BE2C (cell line): ENCODE measurements around the gene SLC23A2.

Experiments used
- DNase-seq: peaks from one replicate; pipeline ENCODE4 v3.0.0-alpha.2; 2020
- H3K27me3 ChIP-seq: fragments of 250-450 bp; sonication (Bioruptor Pico); 2 replicates; pipeline ENCODE4 v1.5.1; 2020; ENCODE audit warnings: mild to moderate bottlenecking
- H3K36me3 ChIP-seq: fragments of 250-450 bp; sonication (Bioruptor Pico); 2 replicates; pipeline ENCODE4 v1.5.1; 2020; ENCODE audit warnings: mild to moderate bottlenecking
- H3K4me1 ChIP-seq: fragments of 250-450 bp; sonication (Bioruptor Pico); 2 replicates; pipeline ENCODE4 v1.5.1; 2020
- H3K4me3 ChIP-seq: 2 replicates; pipeline ENCODE4 v1.5.1; 2011; ENCODE audit warnings: low read depth, low read length
- H3K9me3 ChIP-seq: fragments of 250-450 bp; sonication (Bioruptor Pico); 2 replicates; pipeline ENCODE4 v1.5.1; 2020
- CTCF ChIP-seq: IDR thresholded peaks from 2 replicates; pipeline ENCODE4 v1.5.1; 2012; ENCODE audit warnings: mild to moderate bottlenecking, low read depth, low read length

Gene SLC23A2

DNA sequence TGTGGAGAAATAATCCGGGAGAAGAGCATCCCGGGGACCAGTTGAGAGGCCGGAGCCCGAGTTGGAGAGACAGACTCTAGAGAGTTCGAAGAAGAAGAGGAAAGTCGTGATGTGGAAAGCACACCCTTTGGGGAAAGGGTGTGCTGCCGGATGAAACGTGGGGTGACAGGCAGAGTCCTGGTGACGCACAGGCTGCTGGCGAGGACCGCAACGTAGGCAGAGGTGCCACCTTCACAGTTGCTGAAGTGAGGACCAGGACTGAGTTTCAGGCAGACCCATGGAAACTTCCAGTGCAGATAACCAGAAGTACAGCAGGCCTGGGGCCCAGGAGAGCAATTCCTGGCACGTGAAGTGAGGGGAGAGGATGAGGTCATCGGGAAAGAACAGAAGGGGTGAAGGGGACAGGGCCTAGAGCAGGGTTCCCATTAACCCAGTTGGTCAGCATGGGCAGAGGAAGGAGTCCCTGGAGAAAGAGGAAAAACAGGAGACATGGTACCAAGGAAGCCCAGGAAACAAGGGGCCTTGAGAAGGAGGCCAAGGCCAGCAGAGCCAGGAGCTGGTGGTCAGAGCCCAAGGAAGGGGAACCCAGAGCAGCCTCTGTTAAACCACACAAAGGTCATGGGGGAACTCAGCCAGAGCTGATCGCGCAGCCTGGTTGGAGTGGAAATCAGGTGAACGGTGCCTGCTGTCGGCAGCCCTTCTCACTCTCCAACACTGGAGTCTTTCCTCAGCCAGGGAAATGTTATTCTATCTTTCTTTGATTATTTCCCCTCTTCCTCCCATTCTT is 195.5 kb downstream of the SLC23A2 start:
- no peak for TF ChIP-seq CTCF
- no peak overlapping the region for H3K4me3 ChIP-seq
- H3K27me3 ChIP-seq: peaks cover 9% of the 10 kb centered on the region
- H3K9me3 ChIP-seq: no peaks in the 10 kb centered on the region
- DNase-seq: no peak
- H3K4me1 ChIP-seq: no peaks in the 10 kb centered on the region
- H3K36me3 ChIP-seq: no peaks in the 10 kb centered on the region

- no peak for DNase-seq
- no peak overlapping the region for H3K4me3 ChIP-seq
- H3K27me3 ChIP-seq: peaks cover 3% of the 10 kb centered on the region
- no peak for TF ChIP-seq CTCF
- no peaks in the 10 kb centered on the region for H3K4me1 ChIP-seq
- no peaks in the 10 kb centered on the region for H3K36me3 ChIP-seq
- H3K9me3 ChIP-seq: no peaks in the 10 kb centered on the region
These were observed 198.8 kb downstream of the SLC23A2 start for GRCh38 chr20:4802527-4802926.
